Vagina (tissue), 2 donors: ENCODE data around the gene ROGDI.

Experiments
- CTCF ChIP-seq, 3 experiments: fragments of 450-650 bp in 2 of 3; fragments of 200-600 bp in 1 of 3; sonication (generic) in 1 of 3; IDR thresholded peaks; one replicate each; pipeline ENCODE4 v1.5.1; 2017 to 2019; ENCODE audit warnings: antibody characterized with exemption in 3 of 3, mild to moderate bottlenecking in 2 of 3, moderate library complexity in 2 of 3
- POLR2A ChIP-seq, 2 donors: fragments of 450-650 bp; IDR thresholded peaks; one replicate each; pipeline ENCODE4 v1.6.1; 2017; ENCODE audit warnings: antibody characterized with exemption in 2 of 2, mild to moderate bottlenecking in 2 of 2, moderate library complexity in 2 of 2
- POLR2AphosphoS5 ChIP-seq, 2 donors: sonication (generic); formaldehyde crosslinking; IDR thresholded peaks; one replicate each; pipeline ENCODE4 v1.9.0; 2017; ENCODE audit warnings: antibody characterized with exemption in 2 of 2, mild to moderate bottlenecking in 2 of 2, low read depth in 1 of 2; ENCODE audit not compliant: insufficient read depth in 1 of 2

- TF ChIP-seq CTCF (IDR thresholded peaks at IDR 0.05) (no peak), POLR2A (IDR thresholded peaks at IDR 0.05) (no peak), POLR2AphosphoS5 (IDR thresholded peaks at IDR 0.05; ENCODE audit: insufficient read depth in 1 of 2, low read depth in 1 of 2) (no peak)
Measured at GRCh38 chr16:4814542-4815173, 12.2 kb upstream of the ROGDI start.
